Stimulated activated naive CD4-positive, alpha-beta T cell (primary cell): ENCODE data around the gene MICALL2.

Source experiments
- DNase-seq, 6 experiments: peaks; one replicate each; lab custom pipeline; 2025; lab: John Stamatoyannopoulos, UW

MICALL2 gene

DNA sequence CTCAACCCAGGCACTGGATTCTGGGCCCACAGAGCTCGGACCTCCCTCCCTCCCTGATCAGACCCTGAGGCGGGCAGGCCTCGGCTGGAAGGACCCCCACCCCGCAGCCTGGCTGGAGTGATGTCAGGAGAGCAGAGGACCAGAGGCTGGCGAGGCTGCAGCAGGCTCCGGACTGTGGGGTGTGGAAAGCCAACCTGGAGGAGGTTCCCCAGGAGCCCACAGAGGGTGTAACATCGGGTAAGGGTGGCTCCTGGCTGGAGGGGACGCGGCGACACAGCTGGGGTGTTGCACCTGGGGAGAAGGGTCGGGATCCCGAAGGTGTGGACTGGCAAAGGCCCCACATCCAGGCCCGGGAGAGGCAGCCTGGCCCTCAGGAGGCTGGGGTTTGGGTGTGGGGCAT, 8.9 kb upstream of the MICALL2 start:
- DNase-seq: no peak

DNA sequence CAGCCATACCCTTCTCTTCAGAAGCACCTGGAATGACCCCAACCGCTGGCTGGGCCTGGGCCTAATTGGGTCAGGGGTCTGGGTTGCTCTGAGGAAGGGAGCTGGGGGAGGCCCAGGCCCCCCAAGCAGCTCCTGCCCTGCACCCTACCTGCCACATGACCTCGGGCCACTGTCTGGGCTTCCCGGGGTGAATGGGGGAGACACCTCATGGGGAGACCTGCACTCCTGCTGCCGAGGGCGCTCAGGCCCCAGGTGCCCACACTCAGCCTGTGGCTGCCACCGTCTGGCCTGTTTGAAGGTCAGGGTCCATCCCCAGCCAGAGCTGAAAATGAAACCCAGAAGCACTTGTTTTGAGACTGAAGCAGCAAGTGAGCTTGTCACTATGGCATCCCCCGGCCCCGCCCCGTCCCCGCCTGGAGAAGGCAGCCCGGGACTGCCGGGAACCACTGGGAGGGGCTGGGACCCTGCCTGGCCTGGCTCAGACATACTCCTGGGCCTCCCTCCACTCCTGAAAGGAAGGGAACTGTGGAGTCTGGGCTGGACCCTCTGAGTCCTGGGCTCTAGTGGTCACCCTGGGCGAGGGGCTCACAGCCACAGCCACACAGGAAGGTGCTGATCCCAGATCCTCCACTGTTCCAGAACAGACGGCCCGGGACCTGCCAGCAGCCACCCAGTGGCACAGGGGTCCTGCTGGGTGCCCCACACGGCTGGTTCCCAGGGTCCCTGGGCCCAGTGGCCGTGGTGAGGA, 7.4 kb upstream of the MICALL2 start:
- no peak for DNase-seq

DNA sequence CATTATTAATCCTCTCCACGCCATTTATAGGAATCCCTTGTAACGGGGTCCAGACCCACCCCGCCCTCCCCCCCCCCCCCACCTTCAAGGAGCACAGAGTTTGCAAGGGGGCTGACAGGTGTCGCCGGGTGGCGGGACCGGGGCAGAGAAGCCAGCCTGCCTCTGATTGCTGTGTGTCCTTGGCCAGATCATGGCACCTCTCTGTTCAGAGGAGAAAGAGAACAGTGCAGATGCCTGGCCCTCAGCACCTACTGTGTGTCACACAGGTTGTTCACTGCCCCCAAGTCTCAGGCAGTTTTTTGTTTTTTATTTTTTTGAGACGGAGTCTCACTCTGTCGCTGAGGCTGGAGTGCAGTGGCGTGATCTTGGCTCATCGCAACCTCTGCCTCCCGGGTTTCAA, 5.4 kb upstream of the MICALL2 start:
- no peak for DNase-seq

DNA sequence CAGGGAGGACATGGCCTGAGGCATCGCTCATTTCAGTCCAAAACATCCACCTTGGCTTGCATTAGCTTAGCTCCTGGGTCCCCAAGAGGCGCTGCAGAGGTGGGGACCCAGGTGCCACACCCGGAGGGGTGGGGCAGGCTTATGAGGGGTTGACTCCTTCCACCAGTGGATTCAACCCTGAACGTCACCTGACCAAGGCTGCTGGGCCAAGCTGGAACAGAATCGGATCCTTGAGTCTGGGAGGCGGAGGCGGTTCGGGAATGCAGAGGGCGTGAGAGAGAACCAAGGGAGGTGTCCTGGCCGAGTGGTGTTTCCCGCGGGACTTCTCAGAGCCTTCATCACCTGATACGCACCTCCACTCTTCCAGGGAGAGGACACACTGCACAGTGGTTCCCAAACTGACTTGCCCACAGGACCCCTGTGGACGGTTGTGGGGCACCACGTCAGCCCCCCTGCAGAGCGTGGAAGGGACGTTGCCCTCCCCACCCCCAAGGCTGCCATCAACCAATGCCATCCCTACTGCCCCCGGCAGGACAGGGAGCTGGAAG, 4.5 kb upstream of the MICALL2 start:
- no peak for DNase-seq

DNA sequence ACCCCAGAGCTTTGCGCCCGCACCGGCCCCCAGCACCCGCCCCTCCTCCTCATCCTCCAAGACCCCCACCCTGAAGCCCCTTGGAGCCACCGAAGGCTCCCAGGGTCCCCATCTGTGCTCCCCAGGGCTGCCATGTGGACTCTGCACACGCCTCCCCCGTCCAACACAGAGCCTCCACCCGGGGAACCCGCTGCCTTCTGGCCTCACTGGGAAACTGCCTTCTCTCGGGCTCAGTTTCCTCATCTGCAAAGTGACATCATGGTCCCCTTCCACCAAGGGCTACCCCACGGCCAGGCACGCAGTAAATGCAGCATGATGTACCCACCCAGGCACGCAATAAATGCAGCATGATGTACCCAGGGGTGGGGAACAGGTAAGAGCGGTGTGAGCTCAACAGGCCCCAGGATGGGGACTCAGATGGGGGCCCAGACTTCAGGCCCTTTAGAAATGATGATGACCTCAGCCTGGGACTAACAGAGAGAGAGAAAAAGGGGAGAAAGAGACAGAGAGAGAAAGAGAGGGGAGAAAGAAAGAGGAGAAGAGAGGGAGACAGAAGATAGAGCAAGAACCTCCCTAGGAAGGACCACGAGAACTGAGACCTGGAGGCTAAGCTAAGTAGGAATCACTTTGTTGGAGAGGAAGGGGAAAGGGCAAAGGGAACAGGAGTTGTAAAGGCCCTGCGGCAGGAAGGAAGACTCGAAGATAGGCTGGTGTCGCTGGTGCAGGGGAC, 2.5 kb upstream of the MICALL2 start:
- no peak for DNase-seq

DNA sequence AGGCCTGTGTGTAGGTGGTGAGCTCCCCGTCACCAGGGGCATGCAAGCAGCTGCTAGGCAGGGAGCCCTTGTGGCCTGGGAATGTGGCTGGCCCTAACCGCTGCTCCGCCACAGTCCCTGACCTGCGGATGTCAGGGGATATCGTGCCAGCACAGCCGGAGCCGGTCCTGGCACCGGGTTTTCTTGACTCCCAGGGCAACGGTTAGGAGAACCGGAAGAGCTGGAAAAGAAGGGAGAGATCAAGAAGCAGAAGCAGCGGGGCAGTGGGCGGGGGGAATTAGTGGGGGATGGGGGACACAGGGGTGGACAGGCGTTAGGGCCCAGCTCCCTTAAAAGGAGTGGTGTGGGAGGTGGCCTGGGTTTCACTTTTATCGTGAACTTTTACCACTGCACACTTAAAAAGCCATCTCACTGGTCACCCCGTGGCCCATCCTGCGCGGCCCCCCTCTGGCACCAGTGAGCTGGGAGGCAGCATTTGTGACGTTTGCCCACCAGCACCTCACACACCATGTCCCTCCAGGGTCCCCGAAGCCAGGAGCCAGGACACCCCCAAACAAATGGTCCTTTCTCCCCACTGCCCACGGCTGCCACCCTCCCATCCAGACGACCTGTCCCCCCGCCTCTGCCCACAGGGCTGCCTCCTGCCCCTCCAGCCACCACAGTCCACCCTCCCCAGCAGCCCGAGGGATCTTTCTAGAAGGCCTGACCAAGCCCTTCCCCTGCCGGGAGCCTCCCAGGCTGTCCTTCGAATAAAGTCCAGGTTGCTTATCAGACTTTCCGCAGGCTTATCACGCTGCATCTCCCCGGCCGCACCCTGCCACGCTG, 1.8 kb upstream of the MICALL2 start:
- no peak for DNase-seq

DNA sequence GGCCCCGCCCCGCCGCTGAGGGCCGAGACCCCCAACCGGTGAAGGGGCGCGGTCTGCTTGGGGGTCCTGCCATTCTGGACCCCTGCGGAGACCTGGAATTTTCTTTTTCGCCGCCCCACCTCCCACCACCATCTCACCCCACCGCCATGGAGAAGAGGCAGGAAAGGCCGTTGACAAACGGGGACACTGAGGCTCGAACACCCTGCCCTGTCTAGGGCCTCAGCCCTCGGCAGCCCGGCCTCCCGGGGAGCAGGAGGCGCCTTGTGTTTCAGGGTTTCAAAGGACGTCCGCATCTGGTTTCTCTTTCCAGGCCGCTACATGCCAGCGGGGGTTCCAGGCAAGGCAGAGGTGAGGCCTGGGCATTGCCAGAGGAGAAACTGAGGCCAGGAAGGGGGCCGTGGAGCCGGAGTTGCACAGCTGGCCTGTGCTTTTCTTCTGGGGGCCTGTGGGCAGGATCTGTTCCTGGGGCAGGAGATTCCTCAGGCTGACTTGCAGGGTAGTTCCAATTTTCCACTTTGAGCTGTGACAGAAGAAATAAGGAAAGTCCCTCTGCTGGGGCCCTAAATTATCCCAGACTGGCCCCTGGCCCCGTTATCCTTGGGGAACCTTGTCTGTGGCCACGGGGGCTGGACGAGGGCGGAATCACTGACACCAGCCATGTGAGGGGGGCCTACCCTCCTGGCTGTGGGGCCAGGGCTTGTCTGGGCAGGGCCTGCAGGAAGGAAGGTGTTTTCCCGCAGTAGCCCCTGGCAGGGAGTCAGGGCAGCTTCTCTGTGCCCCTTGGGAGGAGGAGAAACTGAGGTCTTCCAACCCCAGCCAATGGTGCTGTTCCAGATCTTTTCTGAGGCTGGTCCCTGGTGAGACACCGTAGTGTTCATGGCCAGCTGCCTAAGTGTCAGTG, 900 bp upstream of the MICALL2 start:
- peak in 1 of 6 experiments; percentile 58 for DNase-seq

DNA sequence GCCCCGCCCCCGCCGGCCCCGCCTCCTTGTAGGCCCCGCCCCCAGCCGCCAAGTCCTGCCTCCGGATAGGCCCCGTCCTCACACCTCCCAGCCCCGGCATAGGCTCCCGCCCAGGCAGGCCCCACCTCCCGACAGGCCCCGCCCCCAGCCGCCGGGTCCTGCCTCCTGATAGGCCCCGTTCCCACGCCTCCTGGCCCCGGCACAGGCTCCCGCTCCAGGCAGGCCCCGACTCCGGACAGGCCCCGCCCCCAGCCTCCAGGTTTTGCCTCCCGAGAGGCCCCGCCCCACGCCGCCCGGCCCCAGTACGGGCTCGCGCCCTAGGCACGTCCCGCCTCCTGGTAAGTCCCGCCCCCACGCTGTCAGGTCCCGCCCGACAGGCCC, 232 bp upstream of the MICALL2 start:
- DNase-seq: peak; percentile 97 to 99 (median 98)

DNA sequence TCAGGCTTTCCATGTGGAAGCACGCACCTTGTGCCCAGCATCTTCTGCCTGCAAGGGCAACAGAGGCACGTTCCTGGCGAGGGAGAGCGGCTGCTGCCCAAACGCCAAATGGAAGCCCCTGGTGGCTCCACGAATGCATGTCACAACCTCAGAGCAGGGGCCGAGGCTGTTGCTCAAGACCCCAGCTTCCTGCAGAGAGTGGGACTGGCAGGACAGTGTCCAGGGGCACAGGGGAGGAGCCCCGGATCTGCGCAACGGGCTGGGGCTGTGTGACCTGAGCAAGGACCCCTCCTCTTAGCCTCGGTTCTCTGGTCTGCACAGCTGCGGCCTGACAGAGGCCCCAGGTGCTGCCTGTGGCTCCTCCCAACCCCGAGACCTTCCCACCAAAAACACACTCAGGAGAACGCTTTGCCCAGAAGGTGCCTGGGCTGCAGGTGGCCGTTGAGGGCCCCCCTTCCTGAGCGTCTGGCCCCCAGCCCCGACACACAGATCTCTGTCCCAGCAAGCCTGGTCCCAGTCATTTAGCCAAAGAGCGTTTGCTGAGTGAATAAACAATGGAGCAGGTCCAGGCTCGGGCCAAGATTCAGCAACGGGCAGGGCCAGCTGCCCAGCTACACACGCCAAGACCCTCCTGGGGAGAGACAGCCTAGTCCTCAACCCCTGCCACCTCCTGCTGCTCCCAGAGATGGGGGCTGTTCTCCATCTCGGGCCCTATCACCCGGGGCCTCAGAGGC, 1.2 kb downstream of the MICALL2 start:
- no peak for DNase-seq

DNA sequence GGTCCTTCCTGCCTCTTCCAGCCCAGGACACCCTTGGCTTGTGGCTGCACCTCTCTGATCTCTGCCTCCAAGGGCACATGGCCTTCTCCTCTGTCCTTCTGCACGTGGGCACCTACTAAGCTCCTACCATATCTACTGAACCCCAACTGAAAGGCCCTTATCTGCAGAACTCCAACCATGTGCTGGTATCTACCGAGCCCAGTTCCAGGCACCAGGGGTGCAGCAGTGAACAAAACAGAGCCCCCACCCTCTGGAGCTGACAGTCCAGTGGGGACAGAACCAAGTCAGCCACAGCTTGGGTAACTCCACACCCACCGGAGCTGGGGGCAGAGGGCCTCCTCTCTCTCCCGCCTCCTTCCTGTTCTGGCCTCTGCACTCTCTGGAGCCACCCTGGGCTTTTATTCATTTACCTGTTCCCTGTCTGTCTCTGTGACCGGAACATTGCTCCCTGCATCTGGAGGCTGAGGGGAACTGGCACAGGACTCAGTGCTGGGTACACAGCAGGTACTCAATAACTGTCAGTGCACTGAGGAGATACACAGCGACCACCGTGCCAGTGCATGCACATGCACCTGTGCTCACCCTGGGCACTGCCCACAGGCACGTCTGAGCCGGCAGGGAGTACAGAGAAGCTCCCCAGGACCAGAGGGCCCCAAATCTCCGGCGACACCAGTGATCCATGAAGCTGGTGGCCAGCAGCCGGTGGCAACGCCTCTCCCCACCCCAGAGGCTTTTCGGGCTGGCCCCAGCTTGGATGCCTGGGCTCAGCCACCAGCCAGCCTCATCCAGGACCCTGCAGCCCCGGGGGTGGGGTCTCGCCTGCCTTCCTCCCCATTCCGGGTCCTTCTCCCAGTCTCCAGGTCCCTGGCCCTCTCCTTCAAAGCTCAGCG, 2.0 kb downstream of the MICALL2 start:
- no peak for DNase-seq

DNA sequence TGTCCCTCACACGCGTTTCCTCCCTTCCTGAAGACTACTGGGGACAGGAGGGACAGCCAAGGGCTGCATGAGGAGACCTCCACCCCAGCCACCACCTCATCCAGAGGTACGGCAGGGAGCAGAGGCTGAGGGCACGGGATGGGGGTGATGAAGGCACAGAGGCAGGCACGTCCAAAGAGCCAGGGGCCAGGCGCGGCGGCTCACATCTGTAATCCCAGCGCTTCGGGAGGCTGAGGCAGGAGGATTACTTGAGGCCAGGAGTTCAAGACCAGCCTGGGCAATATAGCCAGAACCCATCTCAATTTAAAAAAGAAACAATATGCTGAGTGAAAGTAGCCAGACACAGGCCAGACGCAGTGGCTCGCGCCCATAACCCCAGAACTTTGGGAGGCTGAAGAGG, 3.3 kb downstream of the MICALL2 start:
- DNase-seq: no peak

DNA sequence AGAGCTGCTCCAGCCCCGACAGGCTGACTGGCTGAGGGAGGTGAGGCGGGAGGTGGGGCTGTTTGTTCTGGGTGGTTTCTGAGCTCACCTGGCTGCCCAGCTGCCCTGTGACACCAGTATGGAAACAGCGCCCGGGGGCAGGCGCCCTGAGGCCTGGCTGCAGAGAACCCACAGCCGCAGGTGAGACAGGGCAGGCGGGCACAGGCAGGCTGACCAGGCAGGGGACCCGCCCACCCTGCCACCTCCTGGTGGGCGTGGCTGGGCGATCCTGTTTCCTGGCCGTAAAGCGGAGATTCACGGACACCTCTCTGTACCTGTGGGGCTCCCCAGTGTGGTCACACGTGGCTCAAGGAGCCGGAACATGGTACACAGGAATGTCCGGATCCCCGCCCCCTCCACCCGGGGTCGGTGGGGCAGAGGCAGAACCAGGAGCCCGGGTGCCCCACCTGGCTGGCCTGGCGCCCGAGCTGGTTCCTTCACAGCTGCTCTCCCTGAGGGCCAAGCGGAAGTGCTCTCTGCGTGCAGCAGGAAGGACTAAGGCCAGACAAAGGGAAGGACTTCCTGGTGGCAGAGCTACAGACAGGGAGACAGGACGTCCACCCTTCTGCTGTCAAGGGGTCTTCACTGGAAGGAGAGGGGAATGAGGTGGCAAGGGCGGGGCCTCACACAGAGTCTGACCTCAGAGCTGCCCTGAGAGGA, 3.9 kb downstream of the MICALL2 start:
- DNase-seq: no peak

DNA sequence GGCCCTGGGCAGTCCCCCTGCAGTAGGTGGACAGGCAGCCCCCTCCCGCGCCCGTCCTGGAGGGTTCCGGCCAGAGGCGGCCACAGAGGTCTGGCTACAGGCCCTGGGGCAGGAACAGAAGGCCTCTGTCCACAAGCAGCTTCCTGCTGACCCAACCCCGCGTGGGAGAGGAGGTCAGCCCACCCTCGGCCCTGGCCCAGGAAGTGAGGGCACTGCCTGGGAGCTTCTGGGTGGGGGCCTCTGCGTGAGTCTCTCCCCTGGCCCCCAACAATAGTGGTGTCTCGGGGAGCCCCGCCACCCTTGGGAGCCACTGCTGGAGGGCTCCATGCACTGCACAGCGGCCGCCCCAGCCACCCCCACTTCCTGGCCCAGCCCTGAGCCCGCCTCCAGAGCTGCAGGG, 4.7 kb downstream of the MICALL2 start:
- DNase-seq: no peak

DNA sequence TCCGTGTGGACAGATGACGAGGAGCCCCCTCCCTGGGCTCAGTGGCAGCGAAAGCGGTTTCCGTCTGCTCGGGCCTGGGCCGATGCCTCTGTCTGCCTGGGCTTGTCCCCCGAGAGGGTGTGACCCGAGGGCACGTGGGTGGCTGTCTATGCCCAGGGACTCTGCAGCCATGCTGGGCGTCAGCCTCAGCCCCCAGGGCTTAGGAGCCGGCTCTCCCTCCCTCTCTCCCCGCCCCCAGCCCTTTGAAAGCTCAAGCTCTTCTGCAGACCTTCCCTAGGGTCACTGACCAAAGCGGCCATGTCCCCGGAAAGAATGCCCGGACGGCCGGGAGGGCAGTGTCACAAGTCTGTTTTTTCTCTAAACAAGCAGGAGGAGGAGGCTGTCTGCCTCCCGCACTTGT, 7.1 kb downstream of the MICALL2 start:
- DNase-seq: no peak

DNA sequence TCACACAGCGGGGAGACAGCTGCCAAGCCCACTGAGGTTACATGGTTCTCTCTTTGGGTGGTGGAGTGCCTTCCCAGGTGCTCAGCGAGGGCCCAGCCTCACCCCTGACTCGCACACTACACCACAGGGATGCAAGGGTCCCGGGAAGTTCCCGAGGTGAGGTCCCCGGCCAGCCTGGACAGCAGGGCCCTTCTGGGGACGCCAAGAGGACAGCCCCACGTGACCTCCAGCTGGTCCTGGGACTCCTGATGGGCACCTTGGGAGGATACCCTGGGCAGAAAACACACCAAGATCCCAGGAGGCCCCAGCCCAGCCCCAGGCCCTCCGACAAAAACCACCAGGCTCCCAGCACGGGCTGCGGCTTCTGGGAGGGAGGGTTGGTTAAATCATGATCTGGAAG, 8.3 kb downstream of the MICALL2 start:
- DNase-seq: no peak

DNA sequence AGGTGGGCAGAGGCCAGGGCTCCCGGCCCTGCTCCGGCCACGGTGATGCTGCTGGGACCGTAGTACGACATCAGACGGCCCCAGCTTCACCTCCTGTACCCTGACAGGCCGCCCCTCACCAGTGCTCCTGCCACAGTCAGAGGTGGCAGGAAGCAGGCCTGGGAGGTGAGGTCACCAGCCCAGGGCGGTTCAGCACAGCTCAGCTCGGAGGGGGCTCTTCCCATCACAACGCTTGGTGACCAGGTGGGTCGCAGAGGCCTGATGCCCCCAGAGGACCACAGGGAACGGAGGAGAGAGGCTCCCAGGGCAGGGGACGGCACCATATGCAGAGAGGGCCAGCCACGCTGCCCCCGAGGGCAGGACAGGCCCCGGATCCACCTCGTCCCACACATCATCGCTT, 8.8 kb downstream of the MICALL2 start:
- no peak for DNase-seq

DNA sequence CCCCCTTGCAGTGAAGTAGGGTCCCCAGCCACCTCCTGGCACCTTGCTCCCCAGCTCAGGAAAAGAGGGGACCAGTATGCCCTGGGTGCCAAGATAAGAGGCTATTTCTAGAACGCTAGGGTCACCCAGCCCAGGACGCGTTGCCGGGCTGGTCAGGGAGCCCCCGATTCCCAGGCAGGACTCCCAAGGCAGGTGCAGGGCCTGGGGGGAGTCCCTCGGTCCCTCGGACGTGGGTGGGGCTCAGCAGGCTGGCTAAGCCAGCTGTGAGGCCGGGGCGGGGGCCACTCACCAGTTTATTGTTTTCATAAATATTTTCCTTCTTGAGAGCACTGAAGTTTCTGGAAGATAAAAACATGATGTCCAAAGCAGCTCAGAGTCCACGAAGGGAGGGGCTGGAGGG, 9.3 kb downstream of the MICALL2 start:
- no peak for DNase-seq

DNA sequence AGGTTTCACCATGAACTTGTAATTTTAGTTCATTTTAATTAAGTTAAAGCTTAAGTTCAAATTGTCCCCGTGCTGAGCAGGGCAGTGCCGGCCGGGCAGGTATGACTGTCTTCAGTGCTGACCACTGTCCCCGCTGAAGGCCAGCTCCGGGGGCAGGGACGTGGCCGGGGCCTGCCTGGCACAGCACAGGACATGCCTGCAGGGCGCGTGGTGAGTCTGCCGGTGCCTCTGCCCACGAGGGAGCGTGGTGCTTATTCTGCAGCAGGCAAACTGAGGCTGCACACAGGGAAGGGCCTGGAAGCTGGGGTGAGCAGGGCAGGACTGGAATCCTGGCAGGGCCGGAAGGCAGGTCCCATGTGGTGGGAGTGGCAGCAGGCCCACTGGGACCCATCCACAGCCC, 9.8 kb downstream of the MICALL2 start:
- DNase-seq: no peak

DNA sequence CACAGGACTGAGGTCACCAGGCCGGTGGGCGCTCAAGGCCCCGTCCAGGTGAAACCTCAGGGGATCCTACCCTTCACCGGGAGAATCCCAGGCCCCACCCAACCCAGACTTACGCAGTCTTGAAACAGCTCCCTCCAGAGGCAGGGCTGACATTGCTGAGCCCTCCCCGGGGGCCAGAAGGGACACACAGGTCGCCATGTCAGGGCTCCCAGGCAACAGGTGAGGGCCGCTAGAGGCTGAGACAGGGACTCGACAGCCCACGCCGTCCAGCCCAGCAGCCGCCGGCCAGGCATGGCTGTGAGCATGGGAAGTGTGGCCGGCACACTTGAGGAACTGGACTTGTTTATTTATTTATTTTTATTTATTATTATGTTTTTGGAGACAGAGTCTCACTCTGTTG, 10.3 kb downstream of the MICALL2 start:
- no peak for DNase-seq
